NCI-H1092 treated with DMSO at 0.1 percent for 48 hours (cell line): Measurements from ENCODE around the gene ABTB2.
"Not testable (repeated sequence)": the region's sequence is repeated elsewhere in the genome, so short reads cannot be mapped to it uniquely, and the experiment has no call there.

Experiments used
- DNase-seq: peaks from one replicate; lab custom pipeline; 2025; lab: John Stamatoyannopoulos, UW

Gene ABTB2

DNA sequence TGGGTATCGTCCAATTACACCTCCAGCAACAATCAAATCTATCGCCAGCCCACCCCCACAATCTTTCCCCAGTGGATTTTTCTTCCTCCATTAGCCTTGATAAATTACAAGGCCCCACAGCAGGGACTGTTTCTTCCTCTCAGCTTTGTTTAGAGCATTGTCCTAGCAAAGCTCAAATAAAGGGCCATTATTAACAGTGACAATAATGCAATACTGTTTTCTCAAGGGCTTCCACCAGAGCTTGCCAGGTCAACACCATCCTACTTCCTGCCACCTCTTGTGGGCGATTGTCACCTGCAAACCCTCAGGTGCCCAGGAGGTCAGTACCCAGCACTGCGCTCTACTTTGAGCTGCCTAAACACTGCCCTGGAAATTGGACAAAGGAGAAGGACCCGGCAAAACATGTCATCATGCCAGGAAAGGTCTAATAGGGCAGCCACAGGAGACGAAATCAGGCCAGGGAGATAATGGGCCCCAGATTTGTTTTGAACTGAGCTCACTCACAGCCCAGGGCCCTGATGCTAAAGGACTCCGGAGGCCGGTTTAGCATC, 95.2 kb downstream of the ABTB2 start:
- DNase-seq = no peak

DNA sequence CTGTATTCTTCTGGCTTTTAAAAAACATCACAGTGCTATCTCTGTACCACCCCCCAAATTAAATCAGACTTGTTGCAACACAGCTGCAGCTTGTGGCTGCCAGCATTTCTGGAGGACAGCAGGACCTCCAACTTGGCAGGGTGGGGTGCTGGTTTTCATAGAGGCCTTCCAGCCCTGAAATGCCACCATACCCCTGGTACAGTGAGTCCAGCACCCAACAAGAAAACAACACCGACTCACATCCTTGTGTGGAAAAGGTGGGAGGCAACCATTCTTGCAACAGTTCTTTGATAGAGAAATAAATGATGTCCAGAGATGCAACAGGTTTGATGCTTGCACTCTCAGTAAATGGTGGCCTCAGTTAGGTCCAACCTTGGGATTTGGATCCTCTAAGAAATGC, 96.0 kb downstream of the ABTB2 start:
- DNase-seq = no peak

DNA sequence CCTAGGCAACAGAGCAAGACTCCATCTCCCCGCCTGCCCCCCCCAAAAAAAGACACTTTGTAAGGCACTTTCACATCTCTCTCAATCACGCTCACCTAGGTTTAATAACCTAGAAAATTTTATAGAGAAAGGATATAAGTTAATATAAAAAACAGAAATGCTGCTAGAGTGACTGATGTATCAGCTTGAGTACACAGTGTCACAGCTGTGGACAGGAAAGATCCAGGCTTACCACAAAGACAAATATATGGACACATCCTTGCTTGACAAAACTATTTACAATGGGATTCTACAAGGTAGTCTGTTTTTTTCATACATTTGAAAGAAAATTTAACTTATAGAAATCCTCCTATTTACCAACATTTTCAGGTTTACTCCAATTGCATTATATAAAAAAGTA, 96.7 kb downstream of the ABTB2 start:
- DNase-seq = no peak

DNA sequence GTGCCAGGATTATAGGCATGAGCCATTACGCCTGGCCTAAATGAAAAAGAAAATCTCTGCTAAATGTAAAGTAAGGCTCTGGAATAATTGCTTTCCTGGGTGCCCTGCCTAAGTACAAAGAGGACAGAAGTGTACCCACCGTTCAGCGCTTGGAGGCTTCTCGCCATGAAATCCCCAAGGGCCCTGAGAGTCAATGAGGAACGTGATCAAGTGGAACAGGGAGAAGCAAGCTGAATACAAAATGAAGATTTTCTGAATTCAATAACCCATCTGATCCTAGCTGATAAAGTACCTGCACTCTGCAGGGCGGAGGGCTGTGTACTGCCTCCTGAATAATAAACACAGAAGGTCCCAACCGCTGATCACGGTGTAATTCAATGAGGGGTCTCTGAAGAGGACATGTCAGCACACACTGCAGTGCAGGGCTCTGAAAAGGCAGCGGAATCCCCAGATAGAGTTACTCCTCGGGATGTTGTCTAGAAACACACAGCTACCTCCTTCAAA, 97.7 kb downstream of the ABTB2 start:
- peak; percentile 56 for DNase-seq

DNA sequence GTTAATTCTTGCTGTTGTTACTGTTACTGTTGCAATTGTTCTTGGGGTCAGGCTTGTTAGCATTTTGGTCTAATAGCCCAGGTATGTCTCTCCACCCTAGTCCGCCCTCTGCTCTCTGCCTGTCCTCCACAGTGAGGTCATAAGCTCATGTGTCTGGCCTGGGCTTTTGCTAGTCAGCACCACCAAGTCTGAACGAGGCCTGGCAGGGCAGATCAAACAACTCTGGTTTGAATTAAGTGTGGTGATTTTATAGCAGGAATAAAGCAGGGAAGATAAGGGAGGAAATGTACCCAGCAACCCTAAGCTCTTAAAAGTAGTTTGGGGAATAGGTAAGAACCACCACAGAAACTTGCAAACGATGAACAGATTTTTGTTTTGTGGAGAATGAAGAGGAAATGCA, 98.7 kb downstream of the ABTB2 start:
- no peak for DNase-seq

DNA sequence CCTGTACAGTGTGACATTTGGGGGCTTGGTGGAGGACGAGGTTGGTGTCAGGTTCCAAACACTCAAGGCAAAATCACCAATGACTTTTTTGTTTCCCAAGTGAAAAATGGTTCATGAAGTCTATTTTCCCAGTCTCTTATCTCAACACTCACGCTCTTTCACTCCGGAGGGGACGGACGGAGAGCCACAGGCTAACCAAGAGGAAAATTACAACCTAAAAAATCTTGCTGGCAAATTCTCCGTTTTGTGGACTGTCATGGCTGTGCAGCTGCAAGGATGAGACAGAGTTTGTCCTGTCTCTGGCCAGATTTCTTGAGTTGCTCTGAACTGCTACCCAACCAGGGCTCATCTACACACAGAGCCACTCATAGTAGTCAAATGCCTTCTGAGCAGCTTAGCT, 101.2 kb downstream of the ABTB2 start:
- peak; percentile 70 for DNase-seq

DNA sequence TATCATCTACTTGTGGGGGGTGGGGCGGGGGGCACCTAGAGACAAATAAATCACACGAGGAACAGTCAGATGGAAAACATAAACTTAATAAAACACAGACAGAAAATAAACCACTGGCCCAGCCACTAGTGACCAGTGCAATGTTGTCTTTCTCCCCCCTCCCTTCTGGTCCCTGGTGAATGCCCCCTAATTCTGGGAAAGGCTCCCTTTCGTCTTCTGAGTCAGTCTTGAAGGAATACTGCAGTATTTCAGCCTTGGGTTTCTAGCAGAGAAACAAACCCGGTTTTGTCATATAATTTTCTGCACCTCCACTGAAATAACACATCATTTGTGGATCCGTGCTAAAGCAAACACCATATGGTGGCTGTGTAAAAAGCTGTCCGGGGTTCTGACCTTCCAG, 101.7 kb downstream of the ABTB2 start:
- no peak for DNase-seq

DNA sequence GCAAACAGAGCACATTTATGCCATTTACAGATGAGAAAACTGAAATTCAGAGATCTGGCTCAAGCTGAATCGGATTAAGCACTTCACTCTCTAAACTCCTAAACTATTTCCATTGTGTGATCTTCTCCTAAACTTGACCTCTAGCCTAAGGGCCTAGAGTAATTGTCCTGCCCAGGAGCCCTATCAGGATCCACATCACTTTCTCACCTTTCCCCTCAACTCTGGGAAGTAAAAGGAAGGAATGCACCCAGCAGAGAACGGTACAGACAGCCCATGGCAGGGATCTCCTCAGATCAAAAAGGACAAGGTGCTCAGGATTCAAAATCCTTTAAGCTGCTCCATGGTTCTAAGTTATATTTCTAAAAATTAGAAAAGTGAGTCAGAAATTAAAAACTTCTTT, 102.7 kb downstream of the ABTB2 start:
- no peak for DNase-seq

DNA sequence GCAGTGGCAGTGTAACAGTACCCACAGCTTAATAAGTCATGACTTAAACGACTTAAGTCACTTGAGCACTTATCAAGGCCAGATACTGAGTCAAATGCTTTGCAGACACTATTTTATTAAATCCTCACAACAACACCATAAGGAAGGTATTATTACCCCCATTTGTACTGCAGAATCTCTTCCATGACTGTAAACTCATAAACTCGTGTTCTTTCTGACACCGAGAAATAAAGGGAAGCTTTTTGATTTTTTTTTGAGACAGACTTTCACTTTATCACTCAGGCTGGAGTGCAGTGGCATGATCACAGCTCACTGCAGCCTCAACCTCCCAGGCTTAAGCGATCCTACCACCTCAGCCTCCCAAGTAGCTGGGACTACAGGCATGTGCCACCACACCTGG, 103.8 kb downstream of the ABTB2 start:
- DNase-seq = no peak

DNA sequence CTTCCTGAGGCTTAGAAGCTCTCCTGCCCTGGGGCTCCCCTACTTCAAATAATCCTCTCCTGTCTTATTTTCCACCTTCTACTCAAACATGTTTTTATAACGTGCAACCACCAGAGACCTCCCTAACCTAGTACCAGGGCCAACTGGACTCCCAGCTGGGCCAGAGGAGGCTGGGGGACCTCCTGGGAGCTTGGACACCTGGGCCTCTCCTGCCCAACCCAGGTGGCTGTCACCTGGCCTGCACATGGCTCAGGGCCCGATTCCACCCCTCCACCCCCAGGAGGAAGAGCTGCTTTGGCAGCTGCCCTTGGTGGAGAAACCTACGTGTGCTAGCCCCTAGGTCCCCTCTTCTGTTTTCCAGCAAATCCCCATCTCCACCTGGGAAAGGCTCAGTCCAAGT, 105.2 kb downstream of the ABTB2 start:
- DNase-seq = peak; percentile 25

DNA sequence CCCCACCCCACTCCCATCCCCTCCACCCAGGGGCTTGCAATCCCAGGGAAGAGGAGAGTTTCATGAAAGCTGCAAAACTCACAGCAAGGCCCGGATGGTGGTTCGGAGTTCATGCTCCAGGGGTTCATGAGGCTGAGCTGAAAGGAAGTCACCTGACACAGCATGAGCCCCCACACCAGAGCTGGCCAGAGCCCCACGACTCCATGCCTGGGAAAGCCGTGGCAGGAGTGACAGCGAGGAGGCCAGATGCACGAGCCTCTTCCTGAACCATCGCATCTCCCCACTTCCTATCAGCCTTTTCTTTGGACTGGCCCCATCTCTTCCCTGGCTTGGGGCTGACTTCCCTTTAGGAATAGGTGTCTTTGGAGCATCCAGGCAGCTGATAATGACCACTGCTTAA, 105.8 kb downstream of the ABTB2 start:
- DNase-seq = no peak

DNA sequence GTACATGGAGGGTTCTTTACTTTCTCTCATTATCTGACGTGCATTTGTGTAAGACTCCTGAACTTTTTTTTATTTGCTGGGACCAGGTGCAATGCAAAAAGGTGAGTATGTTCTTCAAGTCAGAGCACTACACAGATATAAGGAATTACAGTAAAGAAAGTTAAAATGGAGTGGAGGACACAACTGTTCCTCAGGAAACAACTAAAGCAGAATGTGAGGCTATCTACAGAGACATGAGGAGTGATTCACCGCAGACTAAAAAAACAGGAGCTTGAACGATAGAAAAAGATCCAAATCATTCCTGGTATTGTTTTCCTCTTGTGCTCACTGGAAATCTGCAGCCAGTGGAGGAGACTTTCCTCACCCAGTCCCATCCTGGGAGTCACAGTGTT, 106.2 kb downstream of the ABTB2 start:
- DNase-seq = no peak

DNA sequence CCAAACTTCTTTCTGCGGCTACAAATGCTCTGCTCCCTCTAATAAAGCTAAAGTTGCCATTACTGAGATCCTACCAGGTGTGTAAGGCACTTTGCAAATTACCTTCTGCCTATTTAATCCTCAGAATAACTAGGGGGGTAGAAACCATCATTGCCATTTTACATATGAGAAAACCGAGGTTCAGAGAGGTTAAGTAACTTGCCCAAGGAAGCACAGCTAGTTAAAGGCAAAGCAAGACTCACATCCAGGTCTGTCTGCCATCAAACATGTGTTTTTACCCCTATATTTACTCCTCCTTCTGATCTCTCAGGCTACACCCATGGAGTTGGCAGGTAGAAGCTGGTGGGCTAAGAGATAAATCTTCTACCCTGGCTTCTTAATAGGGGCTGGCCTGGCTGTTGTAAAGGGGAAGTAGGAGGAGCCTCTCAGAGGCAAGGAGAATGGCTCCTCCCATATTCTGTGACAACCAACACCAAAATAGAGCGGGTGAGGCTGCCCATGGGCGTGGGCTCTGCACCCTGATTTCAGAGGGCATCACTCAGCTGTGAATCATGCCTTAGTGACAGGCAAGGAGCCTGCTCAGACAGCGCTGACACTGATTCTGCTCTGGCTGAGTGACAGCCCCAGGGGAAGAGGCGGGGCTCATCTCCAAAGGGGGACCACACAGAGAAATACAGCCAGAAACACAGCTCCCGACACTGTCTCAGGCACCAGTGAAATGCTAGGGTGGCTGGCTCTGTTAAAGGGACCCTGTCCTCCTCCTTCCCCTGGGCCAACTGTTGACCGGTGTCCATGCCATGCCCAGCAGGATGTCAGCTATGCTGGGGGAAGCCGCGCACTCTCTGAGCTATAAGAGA, 106.8 kb downstream of the ABTB2 start:
- no peak for DNase-seq

DNA sequence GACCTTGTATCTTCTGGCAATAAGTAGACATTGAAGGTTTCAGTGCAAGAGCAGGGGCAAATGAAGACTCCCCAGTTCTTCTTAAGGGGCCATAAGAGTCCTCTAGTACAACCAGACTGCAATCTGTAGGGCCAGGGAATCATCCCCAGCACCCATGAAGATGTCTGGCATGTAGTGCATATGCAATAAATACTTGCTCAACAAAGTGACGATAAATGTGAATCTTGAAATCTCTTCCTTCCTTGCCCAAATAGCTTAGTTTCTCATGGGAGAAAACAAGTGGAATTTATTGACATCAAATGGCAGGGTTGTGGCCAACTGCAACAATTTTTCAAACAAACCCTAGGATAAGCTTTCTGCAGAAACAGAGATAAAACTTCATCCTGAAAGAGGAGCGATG, 107.6 kb downstream of the ABTB2 start:
- DNase-seq = no peak

DNA sequence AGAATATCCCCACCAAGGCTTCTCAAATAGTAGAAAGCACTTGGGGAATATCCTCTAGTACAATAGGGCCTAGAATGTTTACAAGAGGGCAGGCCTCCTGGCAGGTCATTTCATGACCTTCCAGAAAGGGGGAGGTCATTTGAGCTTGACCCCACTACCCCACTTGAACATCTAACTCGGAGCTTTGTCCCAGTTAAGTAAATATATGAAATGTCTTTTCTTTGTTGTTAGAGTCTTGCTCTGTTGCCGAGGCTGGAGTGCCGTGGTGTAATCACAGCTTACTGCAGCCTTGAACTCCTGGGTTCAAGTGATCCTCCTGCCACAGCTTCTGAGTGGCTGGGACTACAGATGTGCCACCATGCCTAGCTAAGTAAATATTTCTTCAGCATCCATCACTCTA, 108.4 kb downstream of the ABTB2 start:
- DNase-seq = no peak

DNA sequence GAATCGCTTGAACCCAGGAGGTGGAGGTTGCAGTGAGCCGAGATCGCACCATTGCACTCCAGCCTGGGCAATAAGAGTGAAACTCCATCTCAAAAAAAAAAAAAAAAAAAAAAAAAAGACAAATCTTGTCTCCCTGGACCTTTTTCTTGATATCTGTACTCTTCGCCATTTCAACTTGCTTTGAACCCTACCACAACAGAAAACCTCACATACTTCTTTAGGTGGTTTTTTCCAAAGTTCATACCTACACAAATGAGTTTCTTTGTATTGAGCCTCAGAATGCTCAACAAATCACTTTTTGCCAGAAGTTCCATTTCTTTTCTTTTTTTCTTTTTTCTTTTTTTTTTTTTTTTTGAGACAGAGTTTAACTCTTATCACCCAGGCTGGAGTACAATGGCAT, 111.3 kb downstream of the ABTB2 start:
- DNase-seq = not testable (repeated sequence)

DNA sequence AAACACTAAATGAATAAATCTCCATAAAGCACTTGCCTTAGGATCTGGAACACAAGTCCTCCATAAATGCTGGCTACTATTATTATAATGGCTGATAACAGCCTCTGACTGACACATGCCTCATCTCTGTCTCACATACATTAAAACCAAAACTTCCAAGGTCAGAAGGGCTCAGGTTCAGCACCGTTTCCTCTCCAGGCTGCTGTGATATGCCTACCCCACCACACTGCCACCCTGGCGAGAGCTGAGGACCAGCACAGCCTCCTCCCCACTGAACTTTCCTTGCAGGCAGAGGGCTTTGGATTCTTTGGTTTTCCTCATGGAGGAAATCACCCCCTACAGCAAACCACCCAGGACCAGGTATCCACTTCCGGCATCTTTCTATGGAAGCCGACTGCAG, 112.8 kb downstream of the ABTB2 start:
- no peak for DNase-seq

DNA sequence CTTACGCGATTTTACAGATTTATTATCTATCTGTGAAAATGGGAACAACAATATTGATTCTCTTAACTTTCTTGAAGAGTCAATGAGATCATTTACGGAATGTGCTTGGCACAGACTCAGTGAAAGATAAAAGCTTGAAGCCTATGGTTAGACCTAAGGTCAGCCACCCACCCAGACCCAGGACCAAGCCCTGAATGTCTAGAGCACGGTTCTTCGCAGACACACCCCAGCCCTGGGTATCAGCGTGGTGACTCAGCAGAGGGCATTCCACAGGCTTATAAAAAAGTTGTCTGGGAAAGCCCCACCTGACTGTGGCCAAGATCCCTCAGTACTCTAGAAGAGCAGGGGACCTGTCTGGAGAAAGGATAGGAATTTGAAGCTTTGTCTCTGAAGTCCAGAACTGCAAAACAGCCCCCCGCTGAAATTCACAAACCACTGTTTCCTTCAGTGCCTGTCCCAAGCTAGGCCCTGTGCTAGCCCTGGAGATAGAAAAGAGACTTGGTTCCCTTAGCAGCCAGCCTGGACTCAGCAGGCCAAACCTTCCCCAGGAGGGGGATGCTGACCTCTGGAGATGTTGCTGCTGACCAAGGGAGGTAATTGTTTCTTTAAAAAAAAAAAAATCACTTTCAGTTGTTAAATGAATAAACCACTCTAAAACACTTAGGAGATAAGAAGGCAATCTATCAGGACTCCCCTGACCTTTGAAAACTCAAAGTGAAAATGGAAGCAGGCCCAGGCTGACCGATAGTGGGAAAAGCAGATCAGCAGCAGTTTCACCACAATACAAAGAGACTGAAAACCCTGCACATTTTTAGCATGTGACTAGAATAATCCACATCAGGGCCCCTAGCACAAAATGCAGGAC, 114.0 kb downstream of the ABTB2 start:
- no peak for DNase-seq

DNA sequence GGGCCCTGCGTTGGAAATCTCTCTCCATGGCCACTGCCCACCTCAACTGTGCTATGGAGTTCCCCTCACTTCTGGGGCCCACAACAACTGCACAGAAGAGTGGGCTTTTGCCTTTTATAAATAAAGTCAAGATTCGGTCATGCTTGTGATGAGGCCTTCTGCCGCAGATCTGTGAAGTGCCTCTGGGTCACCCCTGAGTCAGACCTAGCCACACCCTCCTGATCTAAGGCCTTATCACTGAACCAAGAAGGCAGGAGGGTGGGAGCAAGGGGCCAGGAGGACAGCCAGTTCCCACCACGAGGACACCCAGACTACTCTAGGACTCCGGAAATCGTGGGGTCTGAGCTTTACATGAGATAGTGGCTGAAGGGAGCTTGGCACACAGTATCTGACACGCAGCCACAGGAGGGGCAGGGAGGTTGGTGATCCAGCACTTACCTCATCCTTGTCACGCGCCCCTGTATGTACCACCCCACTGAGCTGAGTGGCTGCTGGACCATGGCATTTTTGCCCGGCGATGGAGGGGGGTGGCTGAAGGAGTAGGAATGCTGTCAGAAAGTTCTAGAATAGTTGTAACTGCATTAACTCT, 115.7 kb downstream of the ABTB2 start:
- no peak for DNase-seq

DNA sequence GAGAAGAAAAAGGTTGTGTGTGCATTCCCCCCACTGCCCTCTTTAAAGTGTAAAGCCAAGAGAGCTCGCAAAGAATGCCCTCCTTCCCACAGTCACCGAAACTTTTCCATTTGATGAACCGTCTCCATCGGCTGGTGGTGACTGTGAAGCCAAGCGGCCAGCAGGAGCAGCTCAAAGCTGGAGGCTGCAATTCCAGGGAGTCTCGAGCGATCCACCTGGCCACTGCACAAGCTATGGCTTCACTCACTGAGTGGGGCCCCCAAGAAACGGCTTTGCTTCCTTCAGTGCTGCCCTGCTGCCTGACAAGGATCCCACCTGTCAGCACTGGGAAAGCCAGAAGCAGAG, 117.7 kb downstream of the ABTB2 start:
- DNase-seq = no peak

DNA sequence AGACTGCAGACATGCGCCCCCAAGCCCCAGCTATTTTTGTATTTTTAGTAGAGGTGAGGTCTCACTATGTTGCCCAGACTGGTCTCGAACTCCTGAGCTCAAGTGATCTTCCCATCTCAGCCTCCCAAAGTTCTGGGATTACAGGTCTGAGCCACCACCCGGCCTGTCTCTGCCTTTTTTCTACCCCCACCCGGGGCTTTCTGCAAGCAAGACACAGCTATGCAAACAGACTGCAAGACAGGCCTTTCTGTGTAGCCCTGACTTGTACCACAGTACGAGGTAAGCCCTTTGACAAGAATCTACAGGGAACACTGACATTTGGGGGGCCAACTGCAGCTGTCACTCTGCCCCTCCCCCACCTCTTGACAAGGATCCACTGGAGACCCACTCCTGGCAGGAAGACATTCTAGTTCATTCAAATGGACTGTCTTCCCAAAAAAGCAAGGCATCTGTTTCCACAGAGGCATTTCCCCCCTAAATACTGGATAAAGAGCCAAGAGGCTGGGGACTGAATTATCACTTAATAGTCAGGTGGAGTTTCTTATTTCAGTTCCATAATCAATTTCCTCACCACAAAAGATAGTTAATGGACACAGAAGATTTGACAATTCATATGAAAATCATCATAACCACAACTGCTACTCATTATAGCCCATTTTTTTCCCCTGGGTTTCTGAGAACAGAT, 118.2 kb downstream of the ABTB2 start:
- no peak for DNase-seq

DNA sequence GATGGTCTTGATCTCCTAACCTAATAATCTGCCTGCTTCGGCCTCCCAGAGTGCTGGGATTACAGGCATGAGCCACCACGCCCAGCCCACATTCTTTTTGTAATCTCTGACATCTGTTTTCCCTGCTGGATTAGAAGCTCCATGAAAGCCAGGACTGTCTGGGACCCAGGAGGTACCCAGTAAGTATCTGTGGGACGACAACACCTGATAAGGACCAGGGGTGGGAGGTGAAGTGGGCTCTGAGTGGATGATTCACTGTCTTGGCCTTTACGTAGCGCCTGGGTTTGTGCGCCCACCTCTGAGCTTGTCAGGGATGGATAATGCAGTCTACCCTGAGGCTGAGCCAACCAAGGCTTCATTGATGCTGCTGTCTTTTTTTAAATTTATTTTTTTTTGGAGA, 118.8 kb downstream of the ABTB2 start:
- DNase-seq = no peak
